GM12878 (cell line): ENCODE data around the gene DISC1. TPM values are rescaled to one million over a fixed set of nuclear protein-coding genes. Genes with fewer than 3 reads are reported as not detected.
"Not testable (repeated sequence)": the region's sequence is repeated elsewhere in the genome, so short reads cannot be mapped to it uniquely, and the experiment has no call there.

Experiments
- ATAC-seq: fragments of 200-7000 bp; cut with Tn5 transposase; 3 replicates; pipeline ENCODE4 v1.9.1; 2020; ENCODE audit warnings: mild to moderate bottlenecking, moderate library complexity
- BruUV-seq: library from RNA; stranded (reverse); fragments of 400-500 nt; replicated peaks from 2 replicates; lab custom pipeline; 2021; lab: Mats Ljungman, UMichigan
- CTCF ChIA-PET: fragments of 300-600 bp; sonication (Branson Sonifier 250); formaldehyde crosslinking; extraction: SDS; loops from one replicate; lab custom pipeline; 2021; ENCODE audit warnings: inconsistent platforms; lab: Yijun Ruan, JAX
- POLR2A ChIA-PET: fragments of 350-600 bp; formaldehyde crosslinking; extraction: SDS; loops from one replicate; lab custom pipeline; 2021; ENCODE audit warnings: inconsistent platforms; lab: Charles Lee
- RAD21 ChIA-PET: fragments of 300-600 bp; sonication (Branson Sonifier 250); formaldehyde crosslinking; loops from one replicate; lab custom pipeline; 2023; ENCODE audit warnings: antibody characterized with exemption; ENCODE audit not compliant: unreplicated experiment; lab: Charles Lee
- SMC1A ChIA-PET: fragments of 300-600 bp; sonication (Branson Sonifier 250); formaldehyde crosslinking; loops from one replicate; lab custom pipeline; 2023; ENCODE audit not compliant: unreplicated experiment, uncharacterized antibody; lab: Charles Lee
- DNase-seq: peaks from one replicate; pipeline ENCODE4 v3.0.0-alpha.2; 2011; ENCODE audit warnings: low read depth, low spot score
- FAIRE-seq: peaks from 3 replicates; lab custom pipeline; 2011; peaks lifted over from hg19 to GRCh38; lab: Jason Lieb, UNC
- H2AFZ ChIP-seq: 2 replicates; pipeline ENCODE4 v1.6.0; 2011; ENCODE audit warnings: low read depth, low read length, control low read depth; ENCODE audit not compliant: control insufficient read depth
- H3K27ac ChIP-seq: 2 replicates; pipeline ENCODE4 v1.5.1; 2011; ENCODE audit warnings: control low read depth; ENCODE audit not compliant: control insufficient read depth, insufficient read depth
- H3K27me3 ChIP-seq, 2 experiments: replicated peaks in 1 of 2; 2 replicates each; pipeline versions ENCODE4 v1.6.0 to v1.6.1; 2011; ENCODE audit warnings: low read length in 1 of 2; ENCODE audit not compliant: control insufficient read depth in 2 of 2, insufficient read depth in 2 of 2
- H3K36me3 ChIP-seq, 2 experiments: 2 replicates each; pipeline ENCODE4 v1.5.1; 2011; ENCODE audit warnings: low read length in 1 of 2; ENCODE audit not compliant: control insufficient read depth in 2 of 2, insufficient read depth in 2 of 2
- H3K4me1 ChIP-seq: 2 replicates; pipeline ENCODE4 v1.6.1; 2011; ENCODE audit warnings: mild to moderate bottlenecking, low read length, moderate library complexity, mixed read lengths; ENCODE audit not compliant: control insufficient read depth, insufficient read depth
- H3K4me2 ChIP-seq: 2 replicates; pipeline ENCODE4 v1.6.0; 2011; ENCODE audit warnings: control low read depth; ENCODE audit not compliant: control insufficient read depth, insufficient read depth
- H3K4me3 ChIP-seq: fragments of 200-600 bp; sonication (generic); 2 replicates; pipeline ENCODE4 v1.5.1; 2016
- H3K79me2 ChIP-seq: 2 replicates; pipeline ENCODE4 v1.6.0; 2011; ENCODE audit warnings: low read length; ENCODE audit not compliant: control insufficient read depth, insufficient read depth
- H3K9ac ChIP-seq: 2 replicates; pipeline ENCODE4 v1.8.0; 2011; ENCODE audit warnings: low read length, control low read depth, mixed read lengths; ENCODE audit not compliant: control insufficient read depth, insufficient read depth
- H3K9me3 ChIP-seq: replicated peaks from 3 replicates; pipeline ENCODE4 v1.5.1; 2011; ENCODE audit warnings: mild to moderate bottlenecking, low read length; ENCODE audit not compliant: control insufficient read depth, insufficient read depth
- H4K20me1 ChIP-seq: 2 replicates; pipeline ENCODE4 v1.6.0; 2011; ENCODE audit not compliant: control insufficient read depth, insufficient read depth
- ESRRA ChIP-seq: IDR thresholded peaks from 2 replicates; pipeline ENCODE4 v1.6.1; 2012; ENCODE audit warnings: mild to moderate bottlenecking, low read length, improper control_type of control experiment
- HDGF ChIP-seq: fragments of 450-650 bp; IDR thresholded peaks from 2 replicates; pipeline ENCODE4 v1.6.1; 2016; ENCODE audit warnings: antibody characterized with exemption
- PML ChIP-seq: IDR thresholded peaks from 2 replicates; pipeline ENCODE4 v1.6.1; 2012; ENCODE audit warnings: low read length, inconsistent platforms
- SMAD1 ChIP-seq: fragments of 450-650 bp; IDR thresholded peaks from 2 replicates; pipeline ENCODE4 v1.6.1; 2018; ENCODE audit warnings: mild to moderate bottlenecking, low read depth; ENCODE audit not compliant: partially characterized antibody
- SMC3 ChIP-seq: IDR thresholded peaks from 2 replicates; pipeline ENCODE4 v1.6.1; 2011; ENCODE audit warnings: low read length, improper control_type of control experiment, borderline replicate concordance
- STAT1 ChIP-seq: fragments of 450-650 bp; conservative IDR thresholded peaks from 2 replicates; pipeline ENCODE4 v1.6.1; 2014; ENCODE audit warnings: antibody characterized with exemption, mild to moderate bottlenecking
- ZNF217 ChIP-seq: fragments of 450-650 bp; IDR thresholded peaks from 2 replicates; pipeline ENCODE4 v1.6.1; 2017; ENCODE audit warnings: antibody characterized with exemption, mild to moderate bottlenecking
- ZNF274 ChIP-seq: IDR thresholded peaks from one replicate; pipeline ENCODE4 v1.8.0; 2011; ENCODE audit not compliant: insufficient read length, insufficient read depth
- WGBS: methylation state at CpG from one replicate; pipeline ENCODE4 v1.1.6; 2016; ENCODE audit warnings: low lambda C conversion rate; ENCODE audit not compliant: insufficient replicate concordance, insufficient coverage; ENCODE audit errors: missing lambda C conversion rate; 5-methylcytosine and 5-hydroxymethylcytosine counted together
- in situ Hi-C: fragments of 300-500 bp; cut with MboI; formaldehyde crosslinking; loops from 9 replicates; pipeline ENCODE4 v1.14.3; 2018; ENCODE audit warnings: mixed read lengths
- intact Hi-C: fragments of 100-400 bp; cut with micrococcal nuclease; formaldehyde crosslinking; loops from one replicate; pipeline ENCODE4 v1.14.2; 2022; ENCODE audit not compliant: unreplicated experiment
- polyA plus RNA-seq, 11 experiments: library from polyadenylated mRNA; depleted of rRNA in 4 of 11; unstranded in 6 of 11; stranded (reverse) in 5 of 11; fragments of >200 nt; fragmentation: Nextera tagmentation in 4 of 11; fragmentation: Illumina TruSeq in 1 of 11; extraction: Ambion mirVana in 4 of 11; extraction: Trizol in 1 of 11; gene quantifications; 1 replicate in 1 of 11; 2 replicates in 10 of 11; pipeline versions ENCODE4 v1.2.1 to v1.2.3, GENCODE V29; 2011 to 2016; ENCODE audit warnings: inconsistent platforms in 2 of 11, missing spikeins in 2 of 11, low read depth in 1 of 11
- total RNA-seq, 4 experiments: library from RNA; depleted of rRNA in 3 of 4; stranded (reverse); fragments of >200 nt in 3 of 4; fragmentation: Illumina TruSeq in 1 of 4; extraction: Trizol in 1 of 4; gene quantifications; 2 replicates each; pipeline versions ENCODE4 v1.2.1 to v1.2.3, GENCODE V29; 2013 to 2021
- TF ChIP-seq, protein P1 (sequence below): IDR thresholded peaks from 2 replicates; pipeline ENCODE4 v1.6.1; 2012; ENCODE audit warnings: low read depth, low read length, improper control_type of control experiment

Gene DISC1
- total and polyA plus RNA-seq, 10 of the 15 experiments (the other 5 are each of a cell fraction or from before 2014, with no cell fraction given) = 0.05 to 0.72 (median 0.19) TPM; not detected in 1

DNA sequence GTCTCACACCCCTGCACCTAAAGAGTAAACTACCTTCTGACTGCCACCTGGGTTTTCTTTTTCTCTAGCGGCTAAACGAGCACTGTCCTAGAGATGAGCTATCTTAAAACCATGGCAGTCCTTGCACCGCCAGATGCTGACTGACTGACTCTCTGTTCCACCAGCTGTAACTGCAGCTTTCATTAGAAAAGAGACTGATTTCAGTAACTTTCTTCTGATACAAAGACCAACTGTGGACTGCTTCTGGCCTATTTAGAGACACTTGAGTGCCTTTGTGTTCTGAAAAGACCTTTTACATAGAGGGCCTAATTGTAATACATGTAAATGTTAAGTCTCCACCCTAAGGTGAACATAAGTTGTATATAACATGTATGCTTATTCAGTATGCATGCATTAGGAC is 152.5 kb downstream of the DISC1 start:
- BruUV-seq = no TSS peak
- CTCF ChIA-PET = no interaction called here

DNA sequence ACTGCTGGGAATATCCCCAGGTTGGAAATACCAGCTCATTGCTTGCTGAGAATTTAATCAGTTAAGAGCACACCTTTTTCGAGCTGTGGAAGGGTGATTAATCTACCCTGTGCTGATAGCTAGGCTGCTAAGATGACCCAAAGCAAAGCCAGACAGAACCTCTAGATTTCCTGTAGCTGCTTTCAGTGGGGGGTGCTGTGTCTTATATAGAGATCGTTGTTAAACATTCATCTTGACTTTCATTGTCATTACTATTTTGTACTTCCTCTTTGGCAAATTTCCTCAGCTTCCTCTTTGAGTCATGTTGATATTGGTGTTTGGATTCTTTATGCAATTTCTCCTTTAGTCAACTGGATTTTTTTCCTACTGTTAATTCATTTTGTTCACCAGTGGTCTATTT is 155.3 kb downstream of the DISC1 start:
- ChIA-PET CTCF (interaction anchor here (1.7 kb wide), 1 partner anchor 25 kb away, joined by 9 read pairs; no protein-coding TSS in a partner anchor), POLR2A (no interaction called here), SMC1A (interaction anchor here (0.9 kb wide), 1 partner anchor 25 kb away, joined by 3 read pairs; no protein-coding TSS in a partner anchor), RAD21 (no interaction called here)
- Histone ChIP-seq H3K27me3 (no peaks in the 10 kb centered on the region; a peak in 1 of 4 replicates), H4K20me1 (no peaks in the 10 kb centered on the region), H3K27ac (no peak overlapping the region), H3K79me2 (no peaks in the 10 kb centered on the region), H3K4me1 (no peaks in the 10 kb centered on the region), H3K4me2 (no peak overlapping the region), H3K36me3 (no peaks in the 10 kb centered on the region), H3K9me3 (no peaks in the 10 kb centered on the region), H3K4me3 (no peak overlapping the region), H3K9ac (no peak overlapping the region), H2AFZ (no peak overlapping the region)
- ATAC-seq (no peak), FAIRE-seq (no peak), DNase-seq (no peak)
- no TSS peak for BruUV-seq
- in situ Hi-C loops = no loop called here
- WGBS = 0% methylated on average over 2 of the region's 2 CpGs
- intact Hi-C loops = no loop called here
- no peak for TF ChIP-seq ESRRA
- TF ChIP-seq STAT1 = no peak
- TF ChIP-seq, protein P1, sequence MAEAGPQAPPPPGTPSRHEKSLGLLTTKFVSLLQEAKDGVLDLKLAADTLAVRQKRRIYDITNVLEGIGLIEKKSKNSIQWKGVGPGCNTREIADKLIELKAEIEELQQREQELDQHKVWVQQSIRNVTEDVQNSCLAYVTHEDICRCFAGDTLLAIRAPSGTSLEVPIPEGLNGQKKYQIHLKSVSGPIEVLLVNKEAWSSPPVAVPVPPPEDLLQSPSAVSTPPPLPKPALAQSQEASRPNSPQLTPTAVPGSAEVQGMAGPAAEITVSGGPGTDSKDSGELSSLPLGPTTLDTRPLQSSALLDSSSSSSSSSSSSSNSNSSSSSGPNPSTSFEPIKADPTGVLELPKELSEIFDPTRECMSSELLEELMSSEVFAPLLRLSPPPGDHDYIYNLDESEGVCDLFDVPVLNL = no peak
- TF ChIP-seq SMC3 = no peak
- no peak for TF ChIP-seq ZNF274
- no peak for TF ChIP-seq SMAD1
- TF ChIP-seq ZNF217 = no peak
- TF ChIP-seq HDGF = no peak

More for the DNA sequence above, 152.5 kb downstream of the DISC1 start:
- ATAC-seq = no peak
- FAIRE-seq = no peak
- in situ Hi-C loops = no loop called here
- no peak overlapping the region for H3K9ac ChIP-seq
- no peak overlapping the region for H2AFZ ChIP-seq
- H3K4me1 ChIP-seq = no peaks in the 10 kb centered on the region
- intact Hi-C loops = no loop called here
- no peak overlapping the region for H3K4me2 ChIP-seq
- no peak for TF ChIP-seq PML
- TF ChIP-seq, all 136 proteins: peak for 0
- H3K9me3 ChIP-seq = no peaks in the 10 kb centered on the region
- 63% methylated on average over 3 of the region's 3 CpGs for WGBS
- no peak for DNase-seq
- SMC1A ChIA-PET = no interaction called here
- POLR2A ChIA-PET = no interaction called here
- no peaks in the 10 kb centered on the region for H3K36me3 ChIP-seq
- no peaks in the 10 kb centered on the region for H4K20me1 ChIP-seq
- H3K27me3 ChIP-seq = no peaks in the 10 kb centered on the region
- no peak overlapping the region for H3K27ac ChIP-seq
- H3K79me2 ChIP-seq = no peaks in the 10 kb centered on the region
- no peak overlapping the region for H3K4me3 ChIP-seq
- RAD21 ChIA-PET = no interaction called here

- H4K20me1 ChIP-seq, H2AFZ ChIP-seq, H3K4me3 ChIP-seq, H3K9ac ChIP-seq, ATAC-seq, RAD21 ChIA-PET, BruUV-seq, intact Hi-C loops, H3K27ac ChIP-seq, SMC1A ChIA-PET, in situ Hi-C loops, FAIRE-seq, H3K27me3 ChIP-seq, H3K9me3 ChIP-seq, POLR2A ChIA-PET, DNase-seq, H3K36me3 ChIP-seq, H3K4me2 ChIP-seq, H3K79me2 ChIP-seq, H3K4me1 ChIP-seq: not testable (repeated sequence)
- CTCF ChIA-PET = interaction anchor here (1.3 kb wide), 1 partner anchor 28 kb away, joined by 4 read pairs; no protein-coding TSS in a partner anchor
- 46% methylated on average over 2 of the region's 2 CpGs for WGBS
Measured at GRCh38 chr1:231785073-231785472, 158.5 kb downstream of the DISC1 start.
